WTC11 (cell line): ENCODE measurements around the gene ZBTB7B. TPM values are rescaled to one million over a fixed set of nuclear protein-coding genes. Genes with fewer than 3 reads are reported as not detected.

Source experiments
- ATAC-seq: fragments of 200-7000 bp; cut with Tn5 transposase; 2 replicates; pipeline ENCODE4 v1.10.0; 2021; ENCODE audit warnings: mild to moderate bottlenecking, moderate library complexity
- CTCF ChIA-PET: fragments of 300-600 bp; sonication (Branson Sonifier 250); formaldehyde crosslinking; loops from one replicate; lab custom pipeline; 2021; ENCODE audit warnings: antibody characterized with exemption; lab: Charles Lee
- POLR2A ChIA-PET: fragments of 350-600 bp; sonication (Branson Sonifier 250); formaldehyde crosslinking; loops from one replicate; lab custom pipeline; 2021; ENCODE audit warnings: antibody characterized with exemption; lab: Charles Lee
- DNase-seq: peaks from one replicate; pipeline ENCODE4 v3.0.0; 2021; ENCODE audit warnings: low spot score
- H3K27ac Mint-ChIP-seq: 2 replicates; pipeline ENCODE4 v1.8.0; 2021; ENCODE audit warnings: mixed read lengths
- H3K27me3 Mint-ChIP-seq: 2 replicates; pipeline ENCODE4 v1.8.0; 2021; ENCODE audit warnings: low read depth, mild to moderate bottlenecking, moderate library complexity, mixed read lengths
- H3K36me3 Mint-ChIP-seq: 2 replicates; pipeline ENCODE4 v1.8.0; 2021; ENCODE audit warnings: mixed read lengths
- H3K4me1 Mint-ChIP-seq: 2 replicates; pipeline ENCODE4 v1.8.0; 2022; ENCODE audit warnings: mixed read lengths
- H3K4me3 Mint-ChIP-seq: 2 replicates; pipeline ENCODE4 v1.8.0; 2021; ENCODE audit warnings: mild to moderate bottlenecking, moderate library complexity, mixed read lengths
- H3K9me3 Mint-ChIP-seq: 2 replicates; pipeline ENCODE4 v1.8.0; 2021; ENCODE audit warnings: mixed read lengths
- ARID4B ChIP-seq: sonication (generic); formaldehyde crosslinking; IDR thresholded peaks from 2 replicates; pipeline ENCODE4 v1.8.0; 2023; ENCODE audit warnings: missing genetic modification reagents, mild to moderate bottlenecking, borderline replicate concordance
- PRDM15 ChIP-seq: sonication (generic); formaldehyde crosslinking; IDR thresholded peaks from 2 replicates; pipeline ENCODE4 v1.8.0; 2022; ENCODE audit warnings: missing genetic modification reagents
- SOX15 ChIP-seq: fragments of 250-450 bp; sonication (Bioruptor Pico); IDR thresholded peaks from 2 replicates; pipeline ENCODE4 v1.9.0; 2021; ENCODE audit warnings: mild to moderate bottlenecking
- TP53 ChIP-seq: sonication (generic); formaldehyde crosslinking; IDR thresholded peaks from 2 replicates; pipeline ENCODE4 v1.8.1; 2023; ENCODE audit warnings: mild to moderate bottlenecking, missing genetic modification reagents
- USF2 ChIP-seq: sonication (generic); formaldehyde crosslinking; IDR thresholded peaks from 2 replicates; pipeline ENCODE4 v1.8.1; 2023; ENCODE audit warnings: mild to moderate bottlenecking, missing genetic modification reagents, moderate library complexity
- ZNF281 ChIP-seq: sonication (generic); formaldehyde crosslinking; IDR thresholded peaks from 2 replicates; pipeline ENCODE4 v1.8.0; 2023; ENCODE audit warnings: mild to moderate bottlenecking, missing genetic modification reagents
- total RNA-seq: library from RNA; stranded (reverse); gene quantifications from 3 replicates; pipeline ENCODE4 v1.2.3, GENCODE V29; 2021

The ZBTB7B gene
- total RNA-seq, 1 experiment from 2014 or later = 29.8 TPM

- 0 out of 2 replicates have a peak, but pooled peaks have one; percentile 17 for TF ChIP-seq ZNF281
Measured at GRCh38 chr1:155001675-155002463, 733 bp upstream of the ZBTB7B start (continued).

- Mint-ChIP-seq H3K4me1 (peaks cover 38% of the 10 kb centered on the region), H3K36me3 (no peaks in the 10 kb centered on the region), H3K9me3 (no peaks in the 10 kb centered on the region), H3K4me3 (peak overlapping the region; percentile 92), H3K27ac (peak overlapping the region; percentile 78), H3K27me3 (no peaks in the 10 kb centered on the region; the same call in 1 of the 2 replicates)
- 0 out of 2 replicates have a peak, but pooled peaks have one; percentile 25 for TF ChIP-seq ARID4B
- TF ChIP-seq TP53 = no peak
- CTCF ChIA-PET = interaction anchor here (1.0 to 2.1 kb wide), 8 partner anchors 9 to 164 kb away, joined by 3 to 30 read pairs (median 4); partner anchors contain the start of gene SHC1
- ATAC-seq (no peak), DNase-seq (peak; percentile 41)
- POLR2A ChIA-PET = interaction anchor here (1.0 to 13.0 kb wide), 3 partner anchors 9 to 32 kb away, joined by 5 to 176 read pairs (median 28); partner anchors contain the start of genes CKS1B and SHC1
Measured at GRCh38 chr1:155003227-155003765, 694 bp downstream of the ZBTB7B start.

- Mint-ChIP-seq H3K4me3 (peak overlapping the region; percentile 92), H3K27me3 (no peaks in the 10 kb centered on the region), H3K4me1 (peaks cover 39% of the 10 kb centered on the region), H3K9me3 (no peaks in the 10 kb centered on the region), H3K36me3 (no peaks in the 10 kb centered on the region), H3K27ac (peak overlapping the region; percentile 94)
- CTCF ChIA-PET = interaction anchor here (0.7 to 2.1 kb wide), 12 partner anchors 8 to 164 kb away, joined by 3 to 30 read pairs (median 4); partner anchors contain the start of genes ADAM15, LENEP and SHC1
- no peak for ATAC-seq
- TF ChIP-seq PRDM15 (CRISPR knock-in tag) (no peak), SOX15 (CRISPR knock-in tag) (no peak), USF2 (CRISPR knock-in tag) (0 out of 2 replicates have a peak, but pooled peaks have one; percentile 34)
- peak; percentile 70 for DNase-seq
- POLR2A ChIA-PET = interaction anchor here (1.0 to 13.0 kb wide), 5 partner anchors 9 to 75 kb away, joined by 3 to 176 read pairs (median 5); partner anchors contain the start of genes CKS1B, EFNA3, EFNA4 and SHC1
Measured at GRCh38 chr1:155003766-155004351, 1.3 kb downstream of the ZBTB7B start.
